Right atrium auricular region (tissue), 2 donors: ENCODE results near the gene ISY1. TPM values are rescaled to one million over a fixed set of nuclear protein-coding genes. Genes with fewer than 3 reads are reported as not detected.
"Not testable (repeated sequence)": the region's sequence is repeated elsewhere in the genome, so short reads cannot be mapped to it uniquely, and the experiment has no call there.

Experiments used
- DNase-seq: peaks from one replicate; pipeline ENCODE4 v3.0.0-alpha.2; 2019; ENCODE audit warnings: low spot score
- H3K27ac ChIP-seq, 2 donors: fragments of 200-600 bp; sonication (generic); 1 replicate in 1 of 2; 2 replicates in 1 of 2; pipeline ENCODE4 v1.5.1; 2016 to 2019
- H3K27me3 ChIP-seq, 2 donors: fragments of 200-600 bp; sonication (generic); one replicate each; pipeline versions ENCODE4 v1.5.1 to v1.6.0; 2017 to 2019
- H3K36me3 ChIP-seq: fragments of 200-600 bp; sonication (generic); one replicate; pipeline ENCODE4 v1.5.1; 2016
- H3K4me1 ChIP-seq, 2 donors: fragments of 200-600 bp; sonication (generic); one replicate each; pipeline versions ENCODE4 v1.5.1 to v1.6.0; 2017 to 2019
- H3K4me3 ChIP-seq, 2 donors: fragments of 200-600 bp; sonication (generic); 1 replicate in 1 of 2; 2 replicates in 1 of 2; pipeline ENCODE4 v1.5.1; 2017 to 2019; ENCODE audit warnings: mild to moderate bottlenecking in 1 of 2, moderate library complexity in 1 of 2
- H3K9me3 ChIP-seq, 2 donors: fragments of 200-600 bp; sonication (generic); one replicate each; pipeline ENCODE4 v1.5.1; 2019
- CTCF ChIP-seq, 2 donors: fragments of 200-600 bp; sonication (generic); IDR thresholded peaks; one replicate each; pipeline ENCODE4 v1.5.1; 2019; ENCODE audit warnings: antibody characterized with exemption in 2 of 2
- total RNA-seq, 2 donors: library from RNA; depleted of rRNA; stranded (reverse); fragments of >200 nt; gene quantifications; one replicate each; pipeline ENCODE4 v1.1.0, GENCODE V29; 2016

Gene ISY1
- total RNA-seq, 2 donors from 2014 or later: 14.3 to 19.6 TPM

- Histone ChIP-seq H3K27ac (peak overlapping the region; percentile 31 to 37), H3K27me3 (no peaks in the 10 kb centered on the region), H3K4me1 (peaks cover 0 to 100% of the 10 kb centered on the region in 2 donors), H3K36me3 (peaks cover 24% of the 10 kb centered on the region), H3K9me3 (no peaks in the 10 kb centered on the region), H3K4me3 (no peak overlapping the region)
- no peak for TF ChIP-seq CTCF (IDR thresholded peaks at IDR 0.05)
- DNase-seq: no peak
Measured at GRCh38 chr3:129176051-129176450, 15.2 kb upstream of the ISY1 start.

GRCh38 chr3:129173725-129174124 lies 12.9 kb upstream of the ISY1 start:
- Histone ChIP-seq H3K4me3 (no peak overlapping the region), H3K27me3 (no peaks in the 10 kb centered on the region), H3K36me3 (peaks cover 41% of the 10 kb centered on the region), H3K27ac (peak overlapping the region; percentile 69), H3K9me3 (no peaks in the 10 kb centered on the region), H3K4me1 (peaks cover 0 to 83% of the 10 kb centered on the region in 2 donors)
- TF ChIP-seq CTCF (IDR thresholded peaks at IDR 0.05): no peak
- DNase-seq: no peak

- H3K36me3 ChIP-seq: peaks cover 37% of the 10 kb centered on the region
- H3K9me3 ChIP-seq: no peaks in the 10 kb centered on the region
- no peak for DNase-seq
- peak overlapping the region in 1 of 2 donors; percentile 16 for H3K4me3 ChIP-seq
- TF ChIP-seq CTCF (IDR thresholded peaks at IDR 0.05): no peak
- no peaks in the 10 kb centered on the region for H3K27me3 ChIP-seq
- H3K4me1 ChIP-seq: peaks cover 0 to 78% of the 10 kb centered on the region in 2 donors
- peak overlapping the region; percentile 69 for H3K27ac ChIP-seq
Measured at GRCh38 chr3:129173206-129173605, 12.3 kb upstream of the ISY1 start.

- H3K9me3 ChIP-seq: no peaks in the 10 kb centered on the region
- no peak for TF ChIP-seq CTCF (IDR thresholded peaks at IDR 0.05)
- H3K27me3 ChIP-seq: no peaks in the 10 kb centered on the region
- no peak for DNase-seq
- peaks cover 0 to 22% of the 10 kb centered on the region in 2 donors for H3K4me1 ChIP-seq
- no peak overlapping the region for H3K4me3 ChIP-seq
- H3K27ac ChIP-seq: no peak overlapping the region
- peaks cover 56% of the 10 kb centered on the region for H3K36me3 ChIP-seq
Measured at GRCh38 chr3:129166579-129167332, 5.9 kb upstream of the ISY1 start.

GRCh38 chr3:129165594-129165993 lies 4.7 kb upstream of the ISY1 start:
- H3K27me3 ChIP-seq, DNase-seq, H3K4me3 ChIP-seq, H3K9me3 ChIP-seq, H3K27ac ChIP-seq: not testable (repeated sequence)
- Histone ChIP-seq H3K4me1 (peaks cover 0 to 11% of the 10 kb centered on the region in 2 donors), H3K36me3 (peaks cover 44% of the 10 kb centered on the region)

- no peak for TF ChIP-seq CTCF (IDR thresholded peaks at IDR 0.05)
- H3K27me3 ChIP-seq: no peaks in the 10 kb centered on the region
- H3K4me1 ChIP-seq: peaks cover 0 to 17% of the 10 kb centered on the region in 2 donors
- peaks cover 33% of the 10 kb centered on the region for H3K36me3 ChIP-seq
- DNase-seq: no peak
- no peak overlapping the region for H3K27ac ChIP-seq
- H3K4me3 ChIP-seq: no peak overlapping the region
- no peaks in the 10 kb centered on the region for H3K9me3 ChIP-seq
Measured at GRCh38 chr3:129164500-129164899, 3.6 kb upstream of the ISY1 start.
